GM19463 (cell line): ENCODE measurements around the gene UGT1A4.

Experiments
- ATAC-seq: cut with Tn5 transposase; IDR thresholded peaks from one replicate; pipeline ENCODE4 v1.9.1; 2021; ENCODE audit warnings: mild to moderate bottlenecking, moderate library complexity; ENCODE audit not compliant: unreplicated experiment

Gene UGT1A4

DNA sequence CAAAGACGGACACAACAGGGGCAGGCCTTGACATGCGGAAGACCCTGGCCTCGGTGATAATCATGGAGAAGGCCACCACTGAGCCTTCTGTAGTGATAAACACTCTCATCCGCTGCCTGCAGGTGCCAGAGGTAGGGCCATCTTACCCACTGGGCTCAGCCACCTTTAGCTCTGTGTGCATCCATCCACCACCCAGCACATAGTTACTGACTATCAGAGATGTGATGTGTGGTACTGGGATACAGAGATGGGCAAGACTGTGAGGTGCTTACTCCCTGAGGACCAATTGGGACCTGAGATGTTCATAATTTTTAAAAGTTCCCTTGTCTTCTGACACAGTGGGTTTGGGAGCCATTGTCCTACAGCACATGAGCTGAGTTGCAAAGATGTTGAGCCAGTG is 61.2 kb downstream of the UGT1A4 start:
- no peak for ATAC-seq

DNA sequence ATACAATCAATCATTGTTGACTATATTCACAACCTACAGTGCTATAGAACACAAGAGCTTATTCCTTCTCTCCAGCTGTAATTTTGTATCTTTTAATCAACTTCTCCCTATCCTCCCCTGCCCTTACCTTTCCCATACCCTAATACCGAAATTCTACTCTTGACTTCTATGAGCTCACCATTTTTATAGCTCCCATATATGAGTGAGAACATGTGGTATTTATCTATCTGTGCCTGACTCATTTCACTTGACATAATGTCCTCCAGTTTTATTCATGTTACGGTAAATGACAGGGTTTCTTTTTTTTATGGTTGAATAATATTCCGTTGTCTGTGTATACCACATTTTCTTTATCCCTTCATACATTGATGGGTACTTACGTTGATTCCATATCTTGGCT is 62.2 kb downstream of the UGT1A4 start:
- ATAC-seq: no peak

DNA sequence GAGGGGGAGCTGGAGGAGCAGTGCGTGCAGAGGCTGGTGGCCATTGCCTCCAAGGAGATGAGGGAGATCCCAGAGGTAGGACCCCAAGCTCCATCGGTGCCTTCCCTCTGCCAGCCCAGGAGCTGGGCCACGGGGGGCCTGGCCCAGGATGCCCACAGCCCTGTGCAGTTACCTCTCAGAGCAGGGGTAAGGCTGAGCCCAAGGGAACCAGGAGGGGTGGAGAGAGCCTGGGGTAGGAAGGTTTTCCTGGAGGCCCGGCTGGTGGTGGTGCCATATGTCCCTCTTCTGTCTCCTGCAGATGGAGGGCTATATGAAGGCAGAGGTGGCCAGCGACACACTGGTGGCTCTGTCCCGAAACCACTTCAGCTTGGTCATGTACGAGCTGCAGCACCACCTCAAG is 71.0 kb downstream of the UGT1A4 start:
- ATAC-seq: no peak

DNA sequence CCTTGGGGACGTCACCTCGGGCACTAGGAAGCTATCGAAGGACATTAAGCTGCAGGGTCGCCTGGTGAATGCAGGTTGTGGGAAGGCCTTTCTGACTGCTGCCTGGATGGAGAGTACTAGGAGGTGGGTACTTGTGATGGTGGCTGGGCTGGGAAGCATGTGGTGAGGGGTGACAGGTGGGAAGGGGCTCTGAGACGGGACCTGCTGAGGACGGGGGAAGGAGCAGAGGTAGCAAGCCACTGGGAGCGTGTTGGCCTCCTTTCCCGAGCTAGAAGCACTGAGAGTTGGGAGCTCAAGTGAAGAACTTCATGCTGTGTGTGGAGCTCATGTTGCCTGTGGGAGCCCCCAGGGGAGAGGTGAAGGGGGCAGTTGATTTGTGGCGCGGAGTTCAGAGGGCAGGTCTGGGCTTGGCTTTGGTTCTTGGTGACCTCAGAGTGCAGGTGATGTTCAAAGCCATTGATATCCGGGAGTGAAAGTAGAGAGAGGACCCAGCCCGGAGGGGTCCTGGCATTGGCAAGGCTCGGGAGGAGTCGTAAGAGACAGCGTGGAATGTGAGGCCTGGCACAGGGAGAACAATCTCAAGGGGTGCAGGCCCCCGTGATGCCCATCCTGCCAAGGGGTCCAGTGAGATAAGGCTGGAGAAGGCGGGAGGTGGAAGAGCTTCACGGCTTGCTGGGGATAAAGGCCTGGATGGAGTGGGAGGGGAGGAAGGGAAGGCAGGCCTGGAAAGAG is 72.8 kb downstream of the UGT1A4 start:
- ATAC-seq: no peak

DNA sequence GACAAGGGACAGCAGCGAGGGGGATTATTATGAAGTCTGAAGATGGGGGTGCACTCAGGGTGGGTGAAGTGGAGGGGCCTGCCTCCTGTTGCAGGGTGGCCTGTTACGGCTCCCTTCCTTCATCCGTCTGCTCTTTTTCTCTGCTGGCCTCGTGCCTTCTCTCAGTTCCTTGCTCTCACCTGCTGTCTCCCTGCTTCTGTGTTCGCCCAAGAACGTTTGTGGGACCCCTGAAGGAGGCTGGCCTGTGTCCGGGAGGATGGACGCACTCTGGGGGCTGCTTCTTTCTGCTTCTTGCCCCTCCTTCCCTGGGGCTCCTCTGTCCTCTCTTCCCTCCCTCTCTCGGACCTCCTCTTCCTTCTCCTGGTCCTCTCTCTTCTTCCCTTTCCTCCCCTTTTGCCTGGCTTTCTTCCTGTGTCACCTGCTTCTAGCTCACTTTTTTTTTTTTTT is 73.4 kb downstream of the UGT1A4 start:
- ATAC-seq: no peak

DNA sequence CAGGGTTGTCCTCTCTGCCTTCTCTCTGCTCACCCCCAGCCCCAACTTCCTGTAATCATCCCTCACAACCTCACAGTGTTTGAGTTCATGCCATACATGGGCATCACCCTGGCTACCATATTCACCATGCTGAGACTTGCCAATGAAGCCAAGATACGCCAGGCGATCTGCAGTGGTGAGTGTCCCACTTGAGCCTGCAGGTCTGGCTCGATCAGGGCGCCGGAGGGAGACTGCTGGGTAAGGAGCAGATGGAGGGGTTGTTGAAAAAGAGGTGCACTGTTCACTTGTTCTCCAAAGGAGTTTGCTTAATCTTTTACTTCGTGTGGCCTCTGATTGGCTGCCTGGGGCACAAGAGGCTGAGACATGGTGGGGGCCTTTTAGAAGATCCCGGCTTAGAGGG is 74.2 kb downstream of the UGT1A4 start:
- no peak for ATAC-seq

DNA sequence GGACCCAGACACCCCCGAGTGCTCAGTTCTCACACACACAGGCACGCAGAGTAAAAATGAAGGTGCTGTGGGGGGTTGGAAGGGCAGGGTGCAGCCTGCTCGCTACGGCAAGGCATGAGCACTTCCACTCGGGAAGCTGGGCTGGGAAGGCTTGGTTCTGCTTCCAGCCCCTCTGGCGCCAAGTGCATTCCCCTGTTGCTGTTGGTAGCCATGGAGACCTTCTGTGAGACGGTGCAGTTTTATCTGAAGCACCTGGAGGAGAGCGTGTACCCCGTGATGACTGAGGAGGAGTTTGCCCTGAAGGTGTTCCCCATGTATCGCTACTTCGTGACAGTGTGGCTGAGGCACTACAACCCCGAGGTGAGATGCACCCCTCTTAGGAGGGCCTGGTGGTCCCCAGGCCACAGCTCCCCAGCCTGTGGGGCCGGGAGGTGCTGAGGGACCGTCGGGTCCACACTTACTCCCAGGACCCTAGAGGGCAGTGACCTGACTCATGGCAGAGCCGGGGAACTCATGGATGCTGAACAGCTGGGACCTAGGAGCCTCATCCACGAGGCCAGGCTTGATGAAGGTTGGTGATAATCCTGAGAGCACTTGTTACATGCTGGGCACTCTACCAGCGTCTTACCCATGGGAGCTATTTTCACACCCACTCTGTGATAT is 75.1 kb downstream of the UGT1A4 start:
- no peak for ATAC-seq

DNA sequence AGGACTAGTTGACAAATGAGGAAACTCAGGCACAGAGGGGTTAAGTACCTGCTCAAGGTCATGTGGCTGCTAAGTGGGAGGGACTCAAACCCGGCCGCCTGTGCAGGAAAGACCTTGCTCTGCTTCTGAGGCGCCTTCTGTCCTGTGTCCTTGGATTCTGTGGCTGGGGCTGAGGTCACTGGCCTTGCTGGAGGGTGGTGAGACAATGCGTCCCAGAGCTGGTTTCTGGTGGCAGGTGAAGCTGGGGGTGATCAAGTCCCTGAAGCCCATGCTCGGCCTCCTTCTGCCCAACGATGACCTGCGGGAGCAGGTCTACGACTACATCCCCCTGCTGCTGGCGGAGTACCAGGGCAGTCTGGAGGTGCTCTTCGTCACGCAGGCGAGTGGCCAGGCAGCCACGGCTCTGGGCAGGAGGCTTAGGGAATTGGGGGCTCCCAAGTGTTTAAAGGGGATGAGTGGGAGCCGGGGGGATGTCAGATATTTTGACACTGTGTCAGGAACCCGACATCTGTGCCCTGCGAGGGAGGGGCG is 75.7 kb downstream of the UGT1A4 start:
- ATAC-seq: no peak

DNA sequence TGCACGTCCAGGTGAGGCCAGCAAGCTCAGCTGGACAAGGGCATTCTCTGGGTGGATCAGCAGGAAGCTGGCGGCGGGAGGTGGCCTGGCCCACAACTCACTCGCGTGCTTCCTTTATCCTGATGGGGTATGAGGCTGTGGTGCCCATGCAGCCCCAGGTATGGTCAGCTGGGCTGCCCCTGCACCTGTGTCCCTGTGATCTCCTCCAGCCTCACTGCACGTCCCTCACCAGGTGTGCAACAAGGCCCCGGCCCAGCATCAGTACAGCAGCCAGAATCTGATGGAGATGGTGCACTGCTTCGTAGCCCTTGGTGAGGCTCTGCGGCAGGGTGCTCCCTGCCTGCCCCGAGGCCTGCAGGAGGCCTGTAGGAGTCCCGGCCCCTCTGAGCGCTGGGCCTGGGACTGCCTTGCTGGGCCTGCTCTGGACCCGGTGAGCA is 77.2 kb downstream of the UGT1A4 start:
- ATAC-seq: no peak

DNA sequence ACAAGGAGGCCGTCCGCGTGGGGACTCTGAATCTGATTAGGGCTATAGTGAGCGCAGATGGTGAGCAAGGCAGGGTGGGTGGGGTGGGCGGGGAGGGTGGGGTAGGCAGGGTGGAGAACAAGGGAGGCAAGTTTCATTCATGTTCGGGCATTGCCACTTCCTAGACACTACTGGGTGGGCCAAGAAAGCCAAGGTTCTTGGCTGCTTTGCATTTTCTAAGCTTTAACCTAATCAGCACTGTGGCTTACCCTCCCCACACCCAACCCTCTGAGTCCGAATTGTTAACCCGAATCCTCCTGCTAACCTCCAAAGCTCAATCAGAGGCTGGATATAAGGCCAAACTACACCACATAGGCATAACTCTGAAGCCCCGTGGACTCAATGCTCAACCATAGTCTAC is 77.7 kb downstream of the UGT1A4 start:
- ATAC-seq: no peak

DNA sequence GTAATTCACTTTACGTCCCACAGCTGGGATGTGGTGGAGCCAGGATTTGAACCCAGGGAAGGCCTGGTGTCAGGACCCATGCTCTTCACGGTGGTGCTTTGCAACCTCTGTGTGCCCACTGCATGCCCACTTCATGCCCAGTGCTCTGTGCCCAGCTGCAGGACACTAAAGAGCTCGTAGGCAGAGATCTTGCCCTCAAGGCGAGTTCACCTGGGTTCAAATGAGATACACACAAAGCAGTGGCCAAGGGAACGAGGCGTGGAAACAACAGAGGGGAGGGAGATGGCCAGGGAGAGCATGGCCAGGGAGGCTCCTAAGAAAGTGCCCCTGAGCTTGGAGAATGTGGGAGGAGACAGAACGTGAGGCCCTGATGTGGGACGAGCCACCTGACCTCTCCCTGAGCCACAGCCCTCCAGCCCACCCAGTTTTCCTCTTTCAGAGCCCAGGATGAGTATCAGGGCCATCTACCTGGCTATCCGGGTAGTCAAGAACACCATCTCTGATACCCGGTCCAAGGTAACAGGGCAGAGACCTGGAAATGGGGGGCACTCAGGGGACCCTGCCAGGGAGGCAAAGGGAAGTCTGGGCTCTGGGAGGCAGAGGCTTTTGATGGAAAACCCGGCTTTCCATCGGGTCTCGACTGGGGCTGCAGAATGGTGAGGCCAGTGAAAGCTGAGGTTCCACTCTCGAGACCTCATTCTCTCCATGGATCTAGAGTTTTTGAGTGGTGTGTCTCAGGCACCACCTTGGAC is 80.0 kb downstream of the UGT1A4 start:
- no peak for ATAC-seq

DNA sequence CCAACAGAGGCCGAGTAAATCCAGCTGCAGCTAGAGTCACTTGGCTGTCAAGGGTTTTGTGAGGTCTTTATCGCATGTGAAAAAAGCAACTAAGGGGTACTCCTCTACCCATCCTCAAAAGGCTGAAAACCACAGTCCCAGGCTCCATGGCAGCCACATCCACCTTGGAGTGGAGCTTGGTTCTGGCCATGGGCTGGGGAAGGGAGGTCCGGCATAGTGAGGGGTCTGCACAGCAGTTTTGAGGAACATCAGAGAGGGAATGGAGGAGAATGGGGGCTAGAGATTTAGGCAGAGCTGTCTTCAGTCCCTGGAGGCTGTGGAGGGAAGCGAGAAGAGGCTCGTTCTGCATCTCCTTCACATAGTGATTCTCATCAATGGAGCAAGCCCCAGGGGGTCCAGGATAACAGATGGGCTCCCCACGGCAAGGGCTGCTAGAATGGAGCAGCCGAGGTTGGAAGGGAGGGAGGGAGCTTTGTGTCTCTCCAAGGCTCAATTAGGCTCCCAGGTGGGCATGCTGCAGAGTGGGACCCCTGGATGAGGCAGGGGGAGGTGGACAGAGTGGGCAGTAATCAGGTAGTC is 80.6 kb downstream of the UGT1A4 start:
- ATAC-seq: no peak

DNA sequence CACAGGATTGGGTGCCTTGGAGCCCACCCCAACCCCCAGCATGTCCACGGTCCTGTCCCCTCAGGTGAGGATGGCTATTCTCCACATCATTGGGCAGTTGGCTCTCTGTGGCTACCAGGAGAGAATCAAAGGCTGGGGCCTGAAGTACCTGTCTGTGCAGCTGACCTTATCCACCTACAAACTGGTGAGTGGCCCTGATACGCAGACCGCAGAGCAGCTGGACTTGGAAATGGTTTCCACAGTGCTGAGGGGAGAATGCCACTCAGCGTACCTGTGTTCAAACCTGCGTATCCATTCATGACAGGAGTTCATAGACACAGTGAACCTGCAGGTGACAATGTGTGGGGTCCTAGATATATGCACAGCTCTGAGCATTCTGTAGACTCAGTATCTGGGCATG is 81.2 kb downstream of the UGT1A4 start:
- no peak for ATAC-seq

DNA sequence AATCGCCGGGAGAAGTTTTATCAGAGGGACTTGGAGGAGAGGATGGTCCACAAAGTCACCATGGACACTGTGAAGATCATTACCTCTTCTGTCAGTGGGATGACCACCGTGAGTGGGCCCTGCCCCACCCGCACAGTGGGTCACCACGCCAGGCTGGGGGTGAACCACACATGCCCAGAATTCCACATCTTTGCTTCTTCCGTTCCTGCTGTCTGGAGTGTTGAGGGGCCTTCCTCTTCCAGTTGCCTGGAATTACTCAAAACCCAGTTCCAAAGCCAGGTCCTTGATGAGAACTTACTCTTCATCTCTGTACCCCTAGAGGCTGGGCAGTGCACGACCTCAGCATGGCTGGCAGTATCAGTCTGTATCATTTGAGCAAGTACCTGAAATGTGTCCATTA is 81.7 kb downstream of the UGT1A4 start:
- ATAC-seq: no peak

DNA sequence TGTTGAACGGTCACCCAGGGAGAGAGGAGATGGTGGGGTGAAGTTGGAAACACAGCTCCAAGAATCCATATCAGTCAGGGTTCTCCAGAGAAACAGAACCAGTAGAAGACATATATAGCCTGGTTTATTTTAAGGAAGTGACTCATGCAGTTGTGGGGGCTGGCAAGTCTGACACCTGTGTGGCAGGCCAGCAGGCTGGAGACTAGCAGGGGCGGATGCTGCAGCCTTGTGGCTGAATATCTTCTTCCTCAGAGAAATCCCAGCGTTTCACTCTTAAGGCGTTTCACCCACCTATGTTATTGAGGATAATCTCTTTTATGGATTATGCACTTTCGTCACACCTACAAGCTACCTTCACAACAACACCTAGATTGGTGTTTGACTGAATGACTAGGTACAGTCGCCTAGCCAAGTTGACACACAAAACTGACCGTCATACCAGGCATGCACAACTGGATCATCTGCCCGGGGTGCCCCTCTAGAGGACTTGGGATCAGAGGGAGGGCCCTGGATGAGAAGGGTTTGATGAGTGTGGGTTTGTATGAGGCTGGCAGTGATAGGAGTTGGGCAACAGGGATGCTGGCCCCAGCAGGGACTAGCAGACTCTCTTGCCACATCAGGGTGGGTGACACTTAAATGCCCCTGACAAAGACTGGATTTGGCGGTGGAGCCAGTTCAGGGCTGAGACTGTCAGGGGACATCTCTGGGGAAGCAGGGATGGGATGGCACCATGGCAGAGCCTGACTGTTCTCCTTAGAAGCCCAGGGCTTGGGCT is 83.0 kb downstream of the UGT1A4 start:
- no peak for ATAC-seq

DNA sequence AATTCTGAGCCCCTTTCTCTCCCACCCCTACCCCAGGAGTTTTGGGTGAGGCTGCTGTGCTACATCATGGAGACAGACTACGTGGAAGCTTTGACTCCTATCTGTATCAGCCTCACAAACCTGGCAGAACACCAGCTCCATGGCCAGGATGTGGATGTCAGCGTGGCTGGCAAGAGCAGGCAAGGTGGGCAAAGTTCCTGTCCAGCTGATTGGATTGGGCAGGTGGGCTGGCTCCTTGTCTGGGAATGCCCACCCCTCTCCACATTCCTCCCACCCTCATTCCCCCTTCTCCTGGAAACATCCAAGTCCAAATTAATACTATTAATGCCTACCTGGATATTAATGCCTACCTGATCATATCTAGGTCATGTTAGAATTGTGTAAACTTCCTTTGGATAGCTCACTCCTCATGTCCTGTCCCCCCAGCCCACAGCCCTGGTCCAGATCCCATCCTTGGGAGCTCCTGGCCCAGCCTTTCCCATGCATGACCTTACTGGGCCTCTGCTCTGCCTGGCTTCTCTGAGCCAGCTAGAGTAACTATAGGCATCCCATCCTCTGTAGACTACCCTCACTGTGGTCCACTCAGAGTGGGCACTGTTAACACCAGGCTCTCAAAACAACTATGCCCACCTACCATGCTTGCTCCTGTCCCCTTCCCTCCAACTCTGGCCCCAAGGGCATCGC is 83.7 kb downstream of the UGT1A4 start:
- ATAC-seq: no peak

DNA sequence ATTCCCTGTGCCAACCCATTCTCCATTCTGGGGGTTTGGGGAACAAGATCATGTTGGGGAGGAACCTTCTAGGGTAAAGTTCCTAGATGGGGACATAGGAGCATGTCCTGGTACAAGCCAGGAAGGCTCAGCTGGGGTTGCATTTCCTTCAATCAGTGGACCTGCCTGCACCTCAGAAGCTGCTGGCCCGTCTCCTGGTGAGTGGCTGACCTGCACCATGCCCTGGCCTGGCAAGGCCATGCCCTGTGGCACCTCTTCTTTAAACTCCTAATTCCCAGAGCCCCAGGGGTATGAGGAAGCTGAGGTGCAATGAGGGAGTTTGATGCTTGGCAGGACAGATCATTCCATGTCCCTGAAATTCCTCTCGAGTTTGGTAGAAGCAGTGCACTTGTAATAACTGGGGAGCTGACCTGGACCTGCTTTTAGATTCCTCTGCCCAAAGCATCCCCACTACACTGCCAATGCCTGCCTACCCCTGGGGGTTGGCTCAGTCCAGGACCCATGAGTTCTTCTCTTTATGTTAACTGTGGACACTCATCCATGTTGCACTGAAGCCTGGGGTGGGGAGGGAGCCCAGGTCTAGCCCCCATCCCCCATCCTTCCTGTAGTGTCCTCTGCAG is 84.9 kb downstream of the UGT1A4 start:
- no peak for ATAC-seq

DNA sequence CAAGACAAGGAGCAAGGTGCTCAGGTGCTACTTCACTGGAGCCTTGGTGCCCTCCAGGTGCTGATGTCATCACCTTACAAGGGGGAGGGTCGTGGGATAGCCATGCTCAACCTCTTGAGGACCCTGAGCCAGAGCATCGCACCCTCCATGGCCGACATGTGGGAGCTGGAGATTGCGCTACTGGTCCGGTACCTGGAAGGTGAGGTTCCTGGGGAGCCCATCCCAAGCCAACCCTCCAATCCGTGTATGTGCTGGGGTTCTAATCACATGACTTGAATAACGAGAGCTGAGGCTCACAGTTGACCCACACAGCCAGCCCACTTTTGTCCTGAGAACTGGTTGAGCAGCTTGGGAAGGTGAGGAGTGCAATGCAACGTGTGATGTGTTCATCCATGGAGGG is 85.5 kb downstream of the UGT1A4 start:
- no peak for ATAC-seq

DNA sequence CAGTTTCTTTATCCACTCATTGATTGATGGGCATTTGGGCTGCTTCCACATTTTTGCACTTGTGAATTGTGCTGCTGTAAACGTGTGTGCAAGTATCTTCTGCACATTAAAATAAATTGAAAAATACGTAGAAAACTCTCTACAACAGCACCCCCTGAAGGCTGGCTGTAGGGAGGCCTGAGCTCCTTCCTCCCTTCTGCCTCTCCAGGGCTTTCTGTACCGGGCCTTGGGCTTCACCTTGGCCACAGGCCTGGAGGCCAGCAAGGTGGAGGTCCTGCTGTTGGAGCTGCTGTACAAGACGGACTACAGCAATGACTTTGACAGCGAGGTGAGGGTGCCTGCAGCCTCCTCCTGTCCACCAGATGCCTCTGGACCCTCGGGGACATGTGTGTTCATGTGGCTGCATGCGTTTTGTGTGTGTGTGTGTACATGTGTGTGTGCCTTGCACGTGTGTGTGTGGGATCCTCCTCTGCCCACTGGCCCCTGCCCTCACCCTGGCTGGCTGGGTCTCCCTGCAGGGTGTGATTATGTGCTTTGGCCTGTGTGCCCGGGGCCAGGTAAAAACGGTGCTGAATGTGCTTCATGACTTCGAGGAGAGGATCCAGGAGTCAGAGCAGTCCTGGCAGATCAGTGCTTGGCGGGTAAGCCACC is 88.8 kb downstream of the UGT1A4 start:
- ATAC-seq: no peak
